ENCODE results near the gene INTS12.

INTS12 gene

GRCh38 chr4:105677709-105678108 is 30.8 kb downstream of the INTS12 start:
- DNase-seq: no peak

- no peak for DNase-seq
These were observed 34.5 kb downstream of the INTS12 start for GRCh38 chr4:105674011-105674410.

- DNase-seq: no peak
These were observed 37.2 kb downstream of the INTS12 start for GRCh38 chr4:105671301-105671700.

- DNase-seq: no peak
These were observed 37.8 kb downstream of the INTS12 start for GRCh38 chr4:105670684-105671083.

GRCh38 chr4:105666693-105667092 is 41.8 kb downstream of the INTS12 start:
- DNase-seq: no peak

GRCh38 chr4:105662935-105663675 is 45.4 kb downstream of the INTS12 start:
- DNase-seq: no peak

- DNase-seq: no peak
These were observed 47.5 kb downstream of the INTS12 start for GRCh38 chr4:105661028-105661427.

GRCh38 chr4:105659190-105659589 is 49.3 kb downstream of the INTS12 start:
- no peak for DNase-seq

- no peak for DNase-seq
These were observed 51.2 kb downstream of the INTS12 start for GRCh38 chr4:105657117-105657765.

- DNase-seq: no peak
These were observed 56.1 kb downstream of the INTS12 start for GRCh38 chr4:105652286-105652888.

- DNase-seq: no peak
These were observed 56.6 kb downstream of the INTS12 start for GRCh38 chr4:105651884-105652283.

- DNase-seq: no peak
These were observed 58.3 kb downstream of the INTS12 start for GRCh38 chr4:105650190-105650589.

GRCh38 chr4:105645440-105645839 is 63.0 kb downstream of the INTS12 start:
- no peak for DNase-seq

GRCh38 chr4:105644257-105644656 is 64.2 kb downstream of the INTS12 start:
- no peak for DNase-seq

GRCh38 chr4:105641845-105642244 is 66.6 kb downstream of the INTS12 start:
- no peak for DNase-seq

GRCh38 chr4:105637408-105638176 is 70.9 kb downstream of the INTS12 start:
- DNase-seq: no peak

- no peak for DNase-seq
These were observed 73.9 kb downstream of the INTS12 start for GRCh38 chr4:105634402-105635080.

GRCh38 chr4:105633241-105633640 is 75.2 kb downstream of the INTS12 start:
- no peak for DNase-seq

Data from femur (tissue), 1 donor.